ENCODE results near the gene NREP.
A peak's percentile ranks its signal among the peaks of the same experiment; 100 is the strongest.

The NREP gene

DNA sequence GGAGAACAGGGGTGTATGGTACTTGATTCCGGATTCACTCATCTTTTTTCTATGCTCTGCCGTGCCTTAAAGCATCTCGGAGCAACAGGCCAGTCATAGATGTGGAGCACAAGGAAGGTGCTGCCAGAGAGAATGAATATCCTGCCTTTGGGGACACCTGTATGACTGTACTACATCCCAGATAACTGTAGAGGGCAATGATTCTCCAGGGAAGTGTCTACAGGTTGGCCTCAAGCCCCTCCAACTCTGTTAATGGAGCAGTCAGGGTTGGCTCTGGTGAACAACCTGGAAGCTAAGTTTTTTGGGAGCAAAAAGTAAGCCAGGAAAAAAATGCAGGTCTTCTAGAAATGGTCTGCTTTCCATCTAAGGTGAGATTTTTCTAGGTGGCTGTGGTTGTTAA is 71.0 kb downstream of the NREP start:
- no peaks in the 10 kb centered on the region for H3K36me3 ChIP-seq
- no peaks in the 10 kb centered on the region for H3K27me3 ChIP-seq
- intact Hi-C loops (cut with DNase I; ENCODE audit: low total_unique reads): no loop called here
- no peak overlapping the region for H3K4me3 ChIP-seq
- no peaks in the 10 kb centered on the region for H3K9me3 ChIP-seq
- DNase-seq: no peak
- TF ChIP-seq, protein P1, sequence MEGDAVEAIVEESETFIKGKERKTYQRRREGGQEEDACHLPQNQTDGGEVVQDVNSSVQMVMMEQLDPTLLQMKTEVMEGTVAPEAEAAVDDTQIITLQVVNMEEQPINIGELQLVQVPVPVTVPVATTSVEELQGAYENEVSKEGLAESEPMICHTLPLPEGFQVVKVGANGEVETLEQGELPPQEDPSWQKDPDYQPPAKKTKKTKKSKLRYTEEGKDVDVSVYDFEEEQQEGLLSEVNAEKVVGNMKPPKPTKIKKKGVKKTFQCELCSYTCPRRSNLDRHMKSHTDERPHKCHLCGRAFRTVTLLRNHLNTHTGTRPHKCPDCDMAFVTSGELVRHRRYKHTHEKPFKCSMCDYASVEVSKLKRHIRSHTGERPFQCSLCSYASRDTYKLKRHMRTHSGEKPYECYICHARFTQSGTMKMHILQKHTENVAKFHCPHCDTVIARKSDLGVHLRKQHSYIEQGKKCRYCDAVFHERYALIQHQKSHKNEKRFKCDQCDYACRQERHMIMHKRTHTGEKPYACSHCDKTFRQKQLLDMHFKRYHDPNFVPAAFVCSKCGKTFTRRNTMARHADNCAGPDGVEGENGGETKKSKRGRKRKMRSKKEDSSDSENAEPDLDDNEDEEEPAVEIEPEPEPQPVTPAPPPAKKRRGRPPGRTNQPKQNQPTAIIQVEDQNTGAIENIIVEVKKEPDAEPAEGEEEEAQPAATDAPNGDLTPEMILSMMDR (IDR thresholded peaks at IDR 0.05): no peak
- peaks cover 0 to 16% (median 11%) of the 10 kb centered on the region in 4 donors for H3K4me1 ChIP-seq
- no peak overlapping the region for H3K27ac ChIP-seq

DNA sequence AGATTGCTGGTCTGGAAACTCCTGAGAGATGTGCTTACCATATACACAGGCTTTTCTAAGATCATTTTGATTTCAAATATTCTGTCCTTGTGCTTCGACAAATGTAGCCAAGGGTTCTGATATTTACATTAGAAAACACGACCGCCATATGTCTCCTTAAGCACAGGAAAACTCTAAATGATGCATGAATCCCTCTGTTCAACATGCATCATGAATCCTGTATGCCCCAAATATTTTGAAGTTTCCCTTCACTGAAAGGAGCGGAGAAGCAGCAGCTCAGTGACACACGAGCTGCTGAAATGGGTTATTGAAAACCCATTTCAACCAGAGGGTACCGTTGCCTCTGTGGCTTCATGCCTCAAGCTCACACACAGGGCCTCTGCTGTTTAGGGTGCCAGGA is 74.4 kb downstream of the NREP start:
- no peak overlapping the region for H3K4me3 ChIP-seq
- TF ChIP-seq, protein P1 (IDR thresholded peaks at IDR 0.05): no peak
- H3K27me3 ChIP-seq: no peaks in the 10 kb centered on the region
- no peak overlapping the region for H3K27ac ChIP-seq
- no peaks in the 10 kb centered on the region for H3K9me3 ChIP-seq
- H3K4me1 ChIP-seq: peaks cover 0 to 22% (median 17%) of the 10 kb centered on the region in 4 donors
- intact Hi-C loops (cut with DNase I; ENCODE audit: low total_unique reads): no loop called here
- DNase-seq: no peak
- no peaks in the 10 kb centered on the region for H3K36me3 ChIP-seq

DNA sequence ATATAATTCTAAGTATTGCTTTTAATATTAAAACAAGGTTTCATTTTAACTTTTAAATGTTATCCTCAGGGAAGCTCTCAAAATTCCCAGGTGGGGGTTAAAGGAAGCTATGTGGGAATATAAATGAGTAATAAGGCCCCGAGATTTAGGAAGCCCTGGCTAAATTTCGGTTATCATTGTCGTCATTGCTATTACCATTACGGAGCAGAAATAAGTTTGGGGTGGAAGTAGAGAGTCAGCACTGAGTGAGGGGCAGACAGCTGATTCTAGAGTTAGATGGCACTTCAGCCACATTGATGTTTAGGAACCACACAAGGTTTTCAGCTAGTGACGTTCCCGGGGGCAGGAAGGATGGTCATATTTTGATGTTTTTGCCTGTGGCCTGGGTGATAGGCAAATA is 74.9 kb downstream of the NREP start:
- peaks cover 0 to 22% (median 17%) of the 10 kb centered on the region in 4 donors for H3K4me1 ChIP-seq
- peak overlapping the region; percentile 15 to 20 for H3K4me3 ChIP-seq
- no peak for DNase-seq
- intact Hi-C loops (cut with DNase I; ENCODE audit: low total_unique reads): no loop called here
- H3K27ac ChIP-seq: no peak overlapping the region
- no peaks in the 10 kb centered on the region for H3K27me3 ChIP-seq
- no peaks in the 10 kb centered on the region for H3K9me3 ChIP-seq
- H3K36me3 ChIP-seq: no peaks in the 10 kb centered on the region
- TF ChIP-seq, protein P1 (IDR thresholded peaks at IDR 0.05): no peak

DNA sequence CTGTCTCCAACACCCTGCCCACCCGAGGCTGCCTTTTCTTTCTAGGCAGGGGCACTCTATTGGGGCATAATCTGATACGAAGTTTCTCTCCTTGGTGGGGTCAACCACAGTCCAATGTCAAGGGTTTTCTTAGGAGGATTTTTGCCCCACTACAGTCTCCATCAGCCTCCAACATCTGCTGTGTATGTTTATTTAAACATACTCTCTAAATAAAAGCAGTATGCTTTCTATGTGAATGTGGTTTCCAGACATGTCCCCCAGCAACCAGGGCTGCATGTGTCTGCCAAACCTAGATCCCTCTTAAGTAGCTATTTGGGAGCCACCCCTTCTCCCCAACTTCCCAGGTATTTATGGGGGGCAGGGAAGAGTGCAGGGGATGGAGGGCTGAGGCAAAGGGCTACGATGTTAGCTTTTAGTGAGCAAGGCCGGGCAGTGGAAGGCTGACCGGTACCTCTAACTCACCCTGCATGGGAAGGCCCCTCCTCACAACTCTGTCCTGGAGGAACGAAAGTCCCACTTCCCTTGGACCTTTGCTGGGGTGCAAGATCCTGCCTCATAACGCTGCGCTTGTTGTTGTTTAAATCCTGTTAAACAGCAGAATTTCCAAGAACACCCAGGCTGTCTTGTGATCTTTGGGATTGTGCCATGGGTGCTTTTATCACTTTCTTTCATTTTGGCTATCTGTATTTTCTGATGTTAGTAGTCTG is 75.4 kb downstream of the NREP start:
- Histone ChIP-seq H3K36me3 (no peaks in the 10 kb centered on the region), H3K4me1 (peaks cover 0 to 22% (median 17%) of the 10 kb centered on the region in 4 donors), H3K27me3 (no peaks in the 10 kb centered on the region), H3K27ac (peak overlapping the region; percentile 2 to 43), H3K9me3 (no peaks in the 10 kb centered on the region), H3K4me3 (peak overlapping the region; percentile 15 to 20)
- no peak for DNase-seq
- intact Hi-C loops (cut with DNase I; ENCODE audit: low total_unique reads): no loop called here
- TF ChIP-seq, protein P1 (IDR thresholded peaks at IDR 0.05): no peak

DNA sequence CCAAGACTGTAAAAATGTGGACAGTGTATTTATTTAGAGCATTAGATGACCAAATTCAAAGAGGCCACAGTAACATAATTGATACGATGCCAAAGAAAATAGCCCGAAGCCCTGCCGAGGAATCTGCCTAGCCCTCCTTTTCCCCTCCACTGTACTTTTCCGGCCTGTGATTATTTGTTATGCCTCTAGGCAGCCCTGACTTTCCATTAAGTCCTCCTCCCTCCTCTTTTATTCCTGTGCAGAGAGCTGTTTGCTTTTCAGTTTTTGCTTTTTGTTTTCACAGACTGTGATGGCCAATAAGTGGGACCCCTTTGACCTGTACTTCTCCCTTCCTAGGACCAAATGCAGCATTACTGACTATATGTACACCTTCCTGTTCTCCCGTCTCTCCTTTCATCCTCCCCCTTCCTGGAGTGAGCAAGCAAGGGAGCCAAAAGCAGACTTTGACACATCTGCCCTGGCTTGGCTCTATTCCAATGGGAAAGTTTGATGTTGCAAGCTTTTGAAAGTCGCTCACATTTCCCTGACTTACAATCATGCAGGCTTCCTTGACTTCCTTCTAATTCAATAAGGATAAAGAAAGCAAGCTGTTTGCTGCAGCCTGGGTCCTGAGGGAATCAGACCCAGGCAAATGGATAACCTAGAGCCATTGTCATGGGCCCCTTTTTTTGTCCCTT is 76.1 kb downstream of the NREP start:
- H3K4me3 ChIP-seq: no peak overlapping the region
- no peaks in the 10 kb centered on the region for H3K36me3 ChIP-seq
- H3K4me1 ChIP-seq: peaks cover 0 to 22% (median 17%) of the 10 kb centered on the region in 4 donors
- intact Hi-C loops (cut with DNase I; ENCODE audit: low total_unique reads): no loop called here
- peak; percentile 68 to 79 for DNase-seq
- TF ChIP-seq, protein P1 (IDR thresholded peaks at IDR 0.05): peak in 1 of 2 experiments; percentile 6
- H3K27me3 ChIP-seq: no peaks in the 10 kb centered on the region
- peak overlapping the region; percentile 2 to 43 for H3K27ac ChIP-seq
- no peaks in the 10 kb centered on the region for H3K9me3 ChIP-seq
